Natural killer cell (primary cell): ENCODE data around the gene PRDM13. TPM values are rescaled to one million over a fixed set of nuclear protein-coding genes. Genes with fewer than 3 reads are reported as not detected.

ENCODE experiments used
- ATAC-seq, 3 donors: fragments of 150-1000 bp in 2 of 3; fragments of 200-7000 bp in 1 of 3; cut with Tn5 transposase; 1 replicate in 1 of 3; 2 replicates in 2 of 3; pipeline ENCODE4 v1.10.0; 2021; ENCODE audit warnings: mild to moderate bottlenecking in 2 of 3, moderate library complexity in 2 of 3
- DNase-seq, 2 donors: peaks; one replicate each; pipeline versions ENCODE4 v3.0.0 to v3.0.0-alpha.2; 2013 to 2021; ENCODE audit warnings: mixed read lengths in 1 of 2
- H3K27ac ChIP-seq: one replicate; pipeline ENCODE4 v1.5.1; 2013; ENCODE audit warnings: mild to moderate bottlenecking, low read length
- H3K27me3 ChIP-seq: one replicate; pipeline ENCODE4 v1.6.1; 2013; ENCODE audit warnings: low read length; ENCODE audit not compliant: control insufficient read depth, insufficient read depth
- H3K36me3 ChIP-seq: one replicate; pipeline ENCODE4 v1.6.1; 2013; ENCODE audit warnings: low read length; ENCODE audit not compliant: control insufficient read depth, insufficient read depth
- H3K4me1 ChIP-seq: one replicate; pipeline ENCODE4 v1.6.1; 2013; ENCODE audit warnings: low read length; ENCODE audit not compliant: control insufficient read depth, insufficient read depth
- H3K4me3 ChIP-seq: one replicate; pipeline ENCODE4 v1.5.1; 2013; ENCODE audit warnings: low read length
- H3K9me3 ChIP-seq: one replicate; pipeline ENCODE4 v1.6.1; 2013; ENCODE audit warnings: low read length; ENCODE audit not compliant: control insufficient read depth, insufficient read depth
- H3K27ac Mint-ChIP-seq, 2 donors: one replicate each; pipeline ENCODE4 v1.8.0; 2022; ENCODE audit warnings: mild to moderate bottlenecking in 2 of 2, mixed read lengths in 2 of 2, moderate library complexity in 1 of 2
- H3K27me3 Mint-ChIP-seq, 2 donors: one replicate each; pipeline ENCODE4 v1.8.0; 2022; ENCODE audit warnings: low read depth in 2 of 2, mixed read lengths in 2 of 2
- H3K36me3 Mint-ChIP-seq: one replicate; pipeline ENCODE4 v1.8.0; 2022; ENCODE audit warnings: mixed read lengths
- H3K4me1 Mint-ChIP-seq, 2 donors: one replicate each; pipeline ENCODE4 v1.8.0; 2022; ENCODE audit warnings: mixed read lengths in 2 of 2
- H3K4me3 Mint-ChIP-seq: one replicate; pipeline ENCODE4 v1.8.0; 2022; ENCODE audit warnings: mild to moderate bottlenecking, moderate library complexity, mixed read lengths
- H3K9me3 Mint-ChIP-seq, 2 donors: one replicate each; pipeline ENCODE4 v1.8.0; 2022; ENCODE audit warnings: mixed read lengths in 2 of 2
- CTCF ChIP-seq: fragments of 200-600 bp; IDR thresholded peaks from one replicate; pipeline ENCODE4 v1.8.0; 2022; ENCODE audit warnings: antibody characterized with exemption
- WGBS: methylation state at CpG from one replicate; pipeline ENCODE4 v1.1.7; 2013; ENCODE audit warnings: missing lambda C conversion rate; ENCODE audit not compliant: insufficient coverage; 5-methylcytosine and 5-hydroxymethylcytosine counted together
- intact Hi-C: fragments of 100-400 bp; cut with micrococcal nuclease; formaldehyde crosslinking; loops from one replicate; pipeline ENCODE4 v1.14.2; 2022
- total RNA-seq, 4 donors: library from RNA; stranded (reverse); fragments of 120-200 nt in 1 of 4; gene quantifications; one replicate each; pipeline versions ENCODE4 v1.2.3 to v1.2.4, GENCODE V29; 2013 to 2022

Gene PRDM13
- total RNA-seq, 3 donors from 2014 or later (not counting 1 experiment from before 2014, with no cell fraction given): not detected

DNA sequence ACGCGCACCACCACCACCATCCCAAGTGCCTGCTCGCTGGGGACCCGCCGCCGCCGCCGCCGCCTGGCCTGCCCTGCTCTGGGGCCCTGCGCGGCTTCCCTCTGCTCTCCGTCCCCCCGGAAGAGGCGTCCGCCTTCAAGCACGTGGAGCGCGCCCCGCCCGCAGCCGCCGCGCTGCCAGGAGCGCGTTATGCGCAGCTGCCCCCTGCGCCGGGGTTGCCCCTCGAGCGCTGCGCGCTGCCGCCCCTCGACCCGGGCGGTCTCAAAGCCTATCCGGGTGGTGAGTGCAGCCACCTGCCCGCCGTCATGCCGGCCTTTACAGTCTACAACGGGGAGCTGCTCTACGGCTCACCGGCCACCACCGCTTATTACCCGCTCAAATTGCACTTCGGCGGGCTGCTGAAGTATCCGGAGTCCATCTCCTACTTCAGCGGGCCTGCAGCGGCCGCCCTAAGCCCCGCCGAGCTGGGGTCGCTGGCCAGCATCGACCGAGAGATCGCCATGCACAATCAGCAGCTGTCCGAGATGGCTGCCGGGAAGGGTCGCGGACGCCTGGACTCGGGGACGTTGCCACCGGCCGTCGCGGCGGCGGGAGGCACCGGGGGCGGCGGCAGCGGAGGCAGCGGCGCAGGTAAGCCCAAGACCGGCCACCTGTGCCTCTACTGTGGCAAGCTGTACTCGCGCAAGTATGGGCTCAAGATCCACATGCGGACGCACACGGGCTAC, 7.2 kb downstream of the PRDM13 start:
- H3K36me3 Mint-ChIP-seq: peaks cover 8% of the 10 kb centered on the region
- intact Hi-C loops: no loop called here
- H3K4me3 ChIP-seq: peak overlapping the region; percentile 34
- peaks cover 25 to 32% of the 10 kb centered on the region in 2 donors for H3K4me1 Mint-ChIP-seq
- H3K27ac ChIP-seq: no peak overlapping the region
- H3K4me1 ChIP-seq: peaks cover 24% of the 10 kb centered on the region
- no peaks in the 10 kb centered on the region for H3K9me3 Mint-ChIP-seq
- no peak overlapping the region for H3K27ac Mint-ChIP-seq
- peaks cover 53 to 75% of the 10 kb centered on the region in 2 donors for H3K27me3 Mint-ChIP-seq
- peak overlapping the region; percentile 81 for H3K4me3 Mint-ChIP-seq
- peak; percentile 69 to 76 (median 71) for ATAC-seq
- H3K9me3 ChIP-seq: peaks cover 13% of the 10 kb centered on the region
- H3K36me3 ChIP-seq: no peaks in the 10 kb centered on the region
- 1% methylated on average over 82 of the region's 82 CpGs for WGBS
- peaks cover 83% of the 10 kb centered on the region for H3K27me3 ChIP-seq
- TF ChIP-seq CTCF: peak; percentile 5
- peak in 1 of 2 donors; percentile 57 for DNase-seq

GRCh38 chr6:99614430-99615186, 8.0 kb downstream of the PRDM13 start:
- Histone ChIP-seq H3K27ac (no peak overlapping the region), H3K9me3 (peaks cover 9% of the 10 kb centered on the region), H3K4me3 (peak overlapping the region; percentile 34), H3K36me3 (no peaks in the 10 kb centered on the region), H3K4me1 (peaks cover 22% of the 10 kb centered on the region), H3K27me3 (peaks cover 79% of the 10 kb centered on the region)
- Mint-ChIP-seq H3K27me3 (peaks cover 54 to 77% of the 10 kb centered on the region in 2 donors), H3K9me3 (no peaks in the 10 kb centered on the region), H3K27ac (no peak overlapping the region), H3K4me3 (peak overlapping the region; percentile 81), H3K4me1 (peaks cover 25 to 27% of the 10 kb centered on the region in 2 donors), H3K36me3 (peaks cover 8% of the 10 kb centered on the region)
- no peak for TF ChIP-seq CTCF
- intact Hi-C loops: no loop called here
- 5% methylated on average over 55 of the region's 55 CpGs for WGBS
- peak in 1 of 2 donors; percentile 55 for DNase-seq
- ATAC-seq: peak in 1 of 3 donors; percentile 43

- Mint-ChIP-seq H3K27me3 (peaks cover 53 to 76% of the 10 kb centered on the region in 2 donors), H3K27ac (no peak overlapping the region), H3K4me3 (no peak overlapping the region), H3K9me3 (no peaks in the 10 kb centered on the region), H3K36me3 (peaks cover 8% of the 10 kb centered on the region), H3K4me1 (peaks cover 6 to 8% of the 10 kb centered on the region in 2 donors)
- ATAC-seq (no peak), DNase-seq (no peak)
- H3K27me3 ChIP-seq: peaks cover 80% of the 10 kb centered on the region
- intact Hi-C loops: no loop called here
- no peak overlapping the region for H3K4me3 ChIP-seq
- H3K27ac ChIP-seq: no peak overlapping the region
- WGBS: 100% methylated on average over 1 of the region's 2 CpGs
- peaks cover 9% of the 10 kb centered on the region for H3K9me3 ChIP-seq
- TF ChIP-seq CTCF: no peak
- no peaks in the 10 kb centered on the region for H3K36me3 ChIP-seq
- H3K4me1 ChIP-seq: peaks cover 20% of the 10 kb centered on the region
These were observed 10.5 kb downstream of the PRDM13 start for GRCh38 chr6:99617131-99617530.
